Measurements from ENCODE around the gene SEMA3D. TPM values are rescaled to one million over a fixed set of nuclear protein-coding genes. Genes with fewer than 3 reads are reported as not detected.

SEMA3D gene
- total RNA-seq, 4 donors from 2014 or later: 1.4 to 1.6 (median 1.5) TPM; not detected in 1

- H3K4me3 ChIP-seq: no peak overlapping the region
- intact Hi-C loops (cut with DNase I; ENCODE audit: low total_unique reads) (no loop called here), in situ Hi-C loops (cut with MboI; ENCODE audit: low pct_ligation_motif_present in 1 of 4, low pct_unique_long_range_greater_than_20kb in 1 of 4, low sequenced_read_pairs in 3 of 4) (loop anchor here in 2 of 4 donors (25.0 kb wide), 2 partner anchors 771 to 796 kb away; no protein-coding TSS in a partner anchor)
- H3K9me3 ChIP-seq: no peaks in the 10 kb centered on the region
- no peaks in the 10 kb centered on the region for H3K36me3 ChIP-seq
- H3K4me1 ChIP-seq: no peaks in the 10 kb centered on the region
- no peaks in the 10 kb centered on the region for H3K27me3 ChIP-seq
- TF ChIP-seq POLR2A (IDR thresholded peaks at IDR 0.05) (no peak), POLR2AphosphoS5 (IDR thresholded peaks at IDR 0.05) (no peak), EP300 (IDR thresholded peaks at IDR 0.05; ENCODE audit: low read depth) (no peak), CTCF (IDR thresholded peaks at IDR 0.05) (no peak)
- DNase-seq: no peak
- H3K27ac ChIP-seq: no peak overlapping the region
Observed at GRCh38 chr7:85065888-85066485, 120.9 kb downstream of the SEMA3D start.

- intact Hi-C loops (cut with DNase I; ENCODE audit: low total_unique reads): no loop called here
- in situ Hi-C loops (cut with MboI; ENCODE audit: low pct_ligation_motif_present in 1 of 4, low pct_unique_long_range_greater_than_20kb in 1 of 4, low sequenced_read_pairs in 3 of 4): loop anchor here in 2 of 4 donors (25.0 kb wide), 2 partner anchors 772 to 797 kb away; no protein-coding TSS in a partner anchor
- WGBS, 2 donors (ENCODE audit: low coverage in 1 of 2): 53 to 75% methylated on average over 1 of the region's 1 CpG
Observed at GRCh38 chr7:85065306-85065705, 121.5 kb downstream of the SEMA3D start.

GRCh38 chr7:85062651-85063050 lies 124.2 kb downstream of the SEMA3D start:
- no peak overlapping the region for H3K27ac ChIP-seq
- WGBS, 2 donors (ENCODE audit: low coverage in 1 of 2): 78 to 80% methylated on average over 1 of the region's 1 CpG
- intact Hi-C loops (cut with DNase I; ENCODE audit: low total_unique reads): no loop called here

More at GRCh38 chr7:85065306-85065705, 121.5 kb downstream of the SEMA3D start:
- no peak overlapping the region for H3K4me3 ChIP-seq
- no peaks in the 10 kb centered on the region for H3K9me3 ChIP-seq
- no peak for DNase-seq
- H3K4me1 ChIP-seq: no peaks in the 10 kb centered on the region
- no peaks in the 10 kb centered on the region for H3K27me3 ChIP-seq
- TF ChIP-seq CTCF (IDR thresholded peaks at IDR 0.05): no peak
- TF ChIP-seq EP300 (IDR thresholded peaks at IDR 0.05; ENCODE audit: low read depth): no peak
- no peak for TF ChIP-seq POLR2AphosphoS5 (IDR thresholded peaks at IDR 0.05)
- TF ChIP-seq POLR2A (IDR thresholded peaks at IDR 0.05): no peak
- H3K27ac ChIP-seq: no peak overlapping the region
- H3K36me3 ChIP-seq: no peaks in the 10 kb centered on the region

GRCh38 chr7:85061456-85061855 lies 125.4 kb downstream of the SEMA3D start:
- 63 to 65% methylated on average over 2 of the region's 2 CpGs for WGBS, 2 donors (ENCODE audit: low coverage in 1 of 2)
- no peaks in the 10 kb centered on the region for H3K27me3 ChIP-seq
- H3K36me3 ChIP-seq: no peaks in the 10 kb centered on the region
- TF ChIP-seq POLR2A (IDR thresholded peaks at IDR 0.05) (no peak), EP300 (IDR thresholded peaks at IDR 0.05; ENCODE audit: low read depth) (no peak), CTCF (IDR thresholded peaks at IDR 0.05) (no peak), POLR2AphosphoS5 (IDR thresholded peaks at IDR 0.05) (no peak)
- intact Hi-C loops (cut with DNase I; ENCODE audit: low total_unique reads): no loop called here
- no peaks in the 10 kb centered on the region for H3K9me3 ChIP-seq
- in situ Hi-C loops (cut with MboI; ENCODE audit: low pct_ligation_motif_present in 1 of 4, low pct_unique_long_range_greater_than_20kb in 1 of 4, low sequenced_read_pairs in 3 of 4): loop anchor here in 2 of 4 donors (25.0 kb wide), 2 partner anchors 776 to 801 kb away; no protein-coding TSS in a partner anchor
- H3K4me3 ChIP-seq: no peak overlapping the region
- H3K4me1 ChIP-seq: no peaks in the 10 kb centered on the region
- DNase-seq: no peak
- H3K27ac ChIP-seq: no peak overlapping the region

More at GRCh38 chr7:85062651-85063050, 124.2 kb downstream of the SEMA3D start:
- Histone ChIP-seq H3K27me3 (no peaks in the 10 kb centered on the region), H3K4me3 (no peak overlapping the region), H3K36me3 (no peaks in the 10 kb centered on the region), H3K4me1 (no peaks in the 10 kb centered on the region), H3K9me3 (no peaks in the 10 kb centered on the region)
- no peak for DNase-seq
- in situ Hi-C loops (cut with MboI; ENCODE audit: low pct_ligation_motif_present in 1 of 4, low pct_unique_long_range_greater_than_20kb in 1 of 4, low sequenced_read_pairs in 3 of 4): loop anchor here in 2 of 4 donors (25.0 kb wide), 2 partner anchors 775 to 800 kb away; no protein-coding TSS in a partner anchor
- TF ChIP-seq EP300 (IDR thresholded peaks at IDR 0.05; ENCODE audit: low read depth) (no peak), CTCF (IDR thresholded peaks at IDR 0.05) (no peak), POLR2A (IDR thresholded peaks at IDR 0.05) (no peak)

All from transverse colon (tissue), 4 donors.